Endodermal cell (in vitro differentiated cells): ENCODE data around the gene POLR2M. TPM values are rescaled to one million over a fixed set of nuclear protein-coding genes. Genes with fewer than 3 reads are reported as not detected.

Experiments used
- DNase-seq: peaks from one replicate; pipeline ENCODE4 v3.0.0-alpha.2; 2017
- H3K27ac ChIP-seq: 2 replicates; pipeline ENCODE4 v1.5.1; 2013; ENCODE audit warnings: mild to moderate bottlenecking, low read depth, low read length, moderate library complexity
- H3K27me3 ChIP-seq: 2 replicates; pipeline ENCODE4 v1.6.1; 2013; ENCODE audit warnings: mild to moderate bottlenecking, low read length, moderate library complexity; ENCODE audit not compliant: insufficient read depth, control insufficient read depth, poor library complexity, severe bottlenecking
- H3K36me3 ChIP-seq: 2 replicates; pipeline ENCODE4 v1.7.0; 2013; ENCODE audit warnings: mild to moderate bottlenecking, low read length, moderate library complexity; ENCODE audit not compliant: control insufficient read depth, insufficient read depth
- H3K4me1 ChIP-seq: one replicate; pipeline ENCODE4 v1.7.0; 2013; ENCODE audit warnings: low read length; ENCODE audit not compliant: control insufficient read depth, insufficient read depth
- H3K4me3 ChIP-seq: 2 replicates; pipeline ENCODE4 v1.5.1; 2013; ENCODE audit warnings: mild to moderate bottlenecking, low read length, moderate library complexity
- H3K9ac ChIP-seq: 2 replicates; pipeline ENCODE4 v1.6.1; 2013; ENCODE audit warnings: mild to moderate bottlenecking, low read length, moderate library complexity; ENCODE audit not compliant: poor library complexity, severe bottlenecking; ENCODE audit errors: extremely low read depth
- H3K9me3 ChIP-seq: 2 replicates; pipeline ENCODE4 v1.6.1; 2013; ENCODE audit warnings: mild to moderate bottlenecking, low read length, moderate library complexity; ENCODE audit not compliant: control insufficient read depth
- H3K27ac Mint-ChIP-seq: 2 replicates; pipeline ENCODE4 v1.8.0; 2020; ENCODE audit warnings: mixed read lengths
- H3K27me3 Mint-ChIP-seq: 2 replicates; pipeline ENCODE4 v1.8.0; 2021; ENCODE audit warnings: mild to moderate bottlenecking, mixed read lengths; ENCODE audit not compliant: insufficient read depth
- H3K36me3 Mint-ChIP-seq: 2 replicates; pipeline ENCODE4 v1.8.0; 2020; ENCODE audit warnings: low read depth, mixed read lengths
- H3K4me1 Mint-ChIP-seq: 2 replicates; pipeline ENCODE4 v1.8.0; 2020; ENCODE audit warnings: mixed read lengths
- H3K4me3 Mint-ChIP-seq: 2 replicates; pipeline ENCODE4 v1.8.0; 2020; ENCODE audit warnings: mild to moderate bottlenecking, moderate library complexity, mixed read lengths
- H3K9me3 Mint-ChIP-seq: 2 replicates; pipeline ENCODE4 v1.8.0; 2020; ENCODE audit warnings: mild to moderate bottlenecking, mixed read lengths
- WGBS, 2 experiments: methylation state at CpG; one replicate each; pipeline versions ENCODE4 v1.1.5 to v1.1.7; 2013; ENCODE audit warnings: missing lambda C conversion rate in 2 of 2, mixed read lengths in 1 of 2; ENCODE audit not compliant: insufficient coverage in 1 of 2, insufficient read length in 1 of 2; 5-methylcytosine and 5-hydroxymethylcytosine counted together
- total RNA-seq, 2 donors: library from RNA; stranded (reverse); fragmentation: NEBNext Ultra II Directional in 1 of 2; extraction: Animal tissue kit (Norgen Biotek cat#: 25700) in 1 of 2; gene quantifications; 2 replicates in 1 of 2; 3 replicates in 1 of 2; pipeline ENCODE4 v1.2.1, GENCODE V29; 2021
- TF ChIP-seq, protein P1 (sequence below): fragments of 200-600 bp; sonication (generic); conservative IDR thresholded peaks from 2 replicates; pipeline ENCODE4 v1.5.0; 2021; ENCODE audit warnings: antibody characterized with exemption, mild to moderate bottlenecking

The POLR2M gene
- total RNA-seq, 2 donors from 2014 or later = 58.2 to 62.6 TPM

GRCh38 chr15:57726411-57726810 is 19.9 kb downstream of the POLR2M start:
- no peak overlapping the region for H3K27ac Mint-ChIP-seq
- no peak overlapping the region for H3K4me3 ChIP-seq
- TF ChIP-seq, protein P1, sequence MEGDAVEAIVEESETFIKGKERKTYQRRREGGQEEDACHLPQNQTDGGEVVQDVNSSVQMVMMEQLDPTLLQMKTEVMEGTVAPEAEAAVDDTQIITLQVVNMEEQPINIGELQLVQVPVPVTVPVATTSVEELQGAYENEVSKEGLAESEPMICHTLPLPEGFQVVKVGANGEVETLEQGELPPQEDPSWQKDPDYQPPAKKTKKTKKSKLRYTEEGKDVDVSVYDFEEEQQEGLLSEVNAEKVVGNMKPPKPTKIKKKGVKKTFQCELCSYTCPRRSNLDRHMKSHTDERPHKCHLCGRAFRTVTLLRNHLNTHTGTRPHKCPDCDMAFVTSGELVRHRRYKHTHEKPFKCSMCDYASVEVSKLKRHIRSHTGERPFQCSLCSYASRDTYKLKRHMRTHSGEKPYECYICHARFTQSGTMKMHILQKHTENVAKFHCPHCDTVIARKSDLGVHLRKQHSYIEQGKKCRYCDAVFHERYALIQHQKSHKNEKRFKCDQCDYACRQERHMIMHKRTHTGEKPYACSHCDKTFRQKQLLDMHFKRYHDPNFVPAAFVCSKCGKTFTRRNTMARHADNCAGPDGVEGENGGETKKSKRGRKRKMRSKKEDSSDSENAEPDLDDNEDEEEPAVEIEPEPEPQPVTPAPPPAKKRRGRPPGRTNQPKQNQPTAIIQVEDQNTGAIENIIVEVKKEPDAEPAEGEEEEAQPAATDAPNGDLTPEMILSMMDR = no peak

GRCh38 chr15:57727031-57727430 is 20.5 kb downstream of the POLR2M start:
- H3K27ac Mint-ChIP-seq = no peak overlapping the region
- no peaks in the 10 kb centered on the region for H3K27me3 ChIP-seq
- no peak overlapping the region for H3K9ac ChIP-seq
- H3K4me3 Mint-ChIP-seq = no peak overlapping the region
- TF ChIP-seq, protein P1 = no peak
- no peak overlapping the region for H3K4me3 ChIP-seq
- peaks cover 4% of the 10 kb centered on the region for H3K4me1 Mint-ChIP-seq
- H3K9me3 ChIP-seq = no peaks in the 10 kb centered on the region
- H3K36me3 ChIP-seq = no peaks in the 10 kb centered on the region
- H3K27ac ChIP-seq = no peak overlapping the region
- no peaks in the 10 kb centered on the region for H3K27me3 Mint-ChIP-seq
- peaks cover 2% of the 10 kb centered on the region for H3K9me3 Mint-ChIP-seq
- H3K36me3 Mint-ChIP-seq = peaks cover 7% of the 10 kb centered on the region
- no peak for DNase-seq
- WGBS, 2 experiments = 96 to 100% methylated on average over 3 to 4 of the region's 6 CpGs
- H3K4me1 ChIP-seq = no peaks in the 10 kb centered on the region

More at GRCh38 chr15:57726411-57726810, 19.9 kb downstream of the POLR2M start:
- H3K4me1 ChIP-seq = no peaks in the 10 kb centered on the region
- H3K27me3 Mint-ChIP-seq = no peaks in the 10 kb centered on the region
- WGBS, 2 experiments = 90 to 100% methylated on average over 3 of the region's 3 CpGs
- no peak for DNase-seq
- no peaks in the 10 kb centered on the region for H3K36me3 ChIP-seq
- H3K4me3 Mint-ChIP-seq = no peak overlapping the region
- H3K9me3 Mint-ChIP-seq = peaks cover 2% of the 10 kb centered on the region
- no peak overlapping the region for H3K9ac ChIP-seq
- H3K36me3 Mint-ChIP-seq = peaks cover 7% of the 10 kb centered on the region
- H3K4me1 Mint-ChIP-seq = peaks cover under 1% of the 10 kb centered on the region
- no peak overlapping the region for H3K27ac ChIP-seq
- H3K9me3 ChIP-seq = no peaks in the 10 kb centered on the region
- H3K27me3 ChIP-seq = no peaks in the 10 kb centered on the region

DNA sequence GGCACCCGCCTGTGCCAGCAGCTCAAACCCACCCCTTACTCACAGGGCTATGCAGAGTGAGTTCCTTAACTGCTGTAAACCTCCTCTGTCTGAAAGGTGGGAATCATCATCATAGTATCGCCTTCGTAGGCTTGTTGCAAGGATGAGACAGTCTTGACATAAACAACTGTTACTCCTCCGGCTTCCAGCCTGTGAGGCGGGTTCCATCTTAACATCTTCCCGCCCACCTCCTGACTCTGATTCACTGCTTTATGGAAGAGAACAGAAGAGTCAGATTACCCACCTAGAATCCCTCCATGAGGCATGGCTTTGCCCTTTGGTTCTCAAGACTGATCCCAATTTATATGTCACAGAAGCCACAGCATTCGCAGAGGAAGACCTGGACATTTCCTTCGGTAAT is 21.9 kb downstream of the POLR2M start:
- Histone ChIP-seq H3K9me3 (no peaks in the 10 kb centered on the region), H3K36me3 (no peaks in the 10 kb centered on the region), H3K4me1 (no peaks in the 10 kb centered on the region), H3K27me3 (no peaks in the 10 kb centered on the region), H3K4me3 (no peak overlapping the region), H3K27ac (no peak overlapping the region), H3K9ac (no peak overlapping the region)
- H3K9me3 Mint-ChIP-seq = peaks cover 2% of the 10 kb centered on the region
- WGBS, 2 experiments = 92 to 93% methylated on average over 7 to 8 of the region's 8 CpGs
- no peak overlapping the region for H3K27ac Mint-ChIP-seq
- TF ChIP-seq, protein P1 = no peak
- no peak overlapping the region for H3K4me3 Mint-ChIP-seq
- no peak for DNase-seq
- no peaks in the 10 kb centered on the region for H3K27me3 Mint-ChIP-seq
- peaks cover 4% of the 10 kb centered on the region for H3K4me1 Mint-ChIP-seq
- H3K36me3 Mint-ChIP-seq = peaks cover 7% of the 10 kb centered on the region
